Hepatocyte (in vitro differentiated cells): ENCODE data around the gene BCKDHB. TPM values are rescaled to one million over a fixed set of nuclear protein-coding genes. Genes with fewer than 3 reads are reported as not detected.

ENCODE experiments used
- DNase-seq: peaks from one replicate; pipeline ENCODE4 v3.0.0-alpha.2; 2016; ENCODE audit warnings: low spot score
- H2AFZ ChIP-seq: fragments of 200-600 bp; sonication (generic); 2 replicates; pipeline ENCODE4 v1.6.0; 2016; ENCODE audit warnings: antibody characterized with exemption, mild to moderate bottlenecking
- H3K27ac ChIP-seq: fragments of 200-600 bp; sonication (generic); 2 replicates; pipeline ENCODE4 v1.5.1; 2016; ENCODE audit warnings: mild to moderate bottlenecking
- H3K27me3 ChIP-seq: fragments of 200-600 bp; sonication (generic); 2 replicates; pipeline ENCODE4 v1.6.1; 2016
- H3K36me3 ChIP-seq: fragments of 200-600 bp; sonication (generic); replicated peaks from 2 replicates; pipeline ENCODE4 v1.5.1; 2016; ENCODE audit warnings: low read depth; ENCODE audit not compliant: insufficient read depth
- H3K4me1 ChIP-seq: fragments of 200-600 bp; sonication (generic); 2 replicates; pipeline ENCODE4 v1.5.1; 2016; ENCODE audit warnings: mild to moderate bottlenecking, moderate library complexity; ENCODE audit not compliant: insufficient read depth
- H3K4me2 ChIP-seq: fragments of 200-600 bp; sonication (generic); 2 replicates; pipeline ENCODE4 v1.6.0; 2016
- H3K4me3 ChIP-seq: fragments of 200-600 bp; sonication (generic); 2 replicates; pipeline ENCODE4 v1.5.1; 2016; ENCODE audit warnings: mild to moderate bottlenecking
- H3K79me2 ChIP-seq: fragments of 200-600 bp; sonication (generic); 2 replicates; pipeline ENCODE4 v1.6.0; 2017; ENCODE audit warnings: mild to moderate bottlenecking
- H3K9me2 ChIP-seq: fragments of 200-600 bp; sonication (generic); replicated peaks from 2 replicates; pipeline ENCODE4 v1.6.0; 2017; ENCODE audit warnings: mild to moderate bottlenecking; ENCODE audit not compliant: insufficient read depth
- H3K9me3 ChIP-seq: fragments of 200-600 bp; sonication (generic); 2 replicates; pipeline ENCODE4 v1.5.1; 2016; ENCODE audit warnings: low read depth, mild to moderate bottlenecking
- H4K20me1 ChIP-seq: fragments of 200-600 bp; sonication (generic); 2 replicates; pipeline ENCODE4 v1.6.0; 2016; ENCODE audit warnings: mild to moderate bottlenecking; ENCODE audit not compliant: insufficient read depth, poor library complexity, severe bottlenecking
- CTCF ChIP-seq: fragments of 200-600 bp; sonication (generic); IDR thresholded peaks from 2 replicates; pipeline ENCODE4 v1.5.1; 2016; ENCODE audit warnings: antibody characterized with exemption, mild to moderate bottlenecking; ENCODE audit not compliant: poor library complexity
- EZH2 ChIP-seq: fragments of 200-600 bp; sonication (generic); IDR thresholded peaks from 2 replicates; pipeline ENCODE4 v1.6.1; 2016; ENCODE audit warnings: antibody characterized with exemption, mild to moderate bottlenecking, borderline replicate concordance
- EZH2phosphoT487 ChIP-seq: fragments of 200-600 bp; sonication (generic); IDR thresholded peaks from one replicate; pipeline ENCODE4 v1.6.1; 2018; ENCODE audit warnings: antibody characterized with exemption, mild to moderate bottlenecking, low read depth, moderate library complexity; ENCODE audit not compliant: unreplicated experiment, severe bottlenecking
- WGBS: methylation state at CpG from one replicate; pipeline ENCODE4 v1.1.6; 2016; ENCODE audit warnings: low lambda C conversion rate; ENCODE audit errors: missing lambda C conversion rate; 5-methylcytosine and 5-hydroxymethylcytosine counted together
- polyA plus RNA-seq: library from polyadenylated mRNA; unstranded; fragments of >200 nt; fragmentation: Nextera tagmentation; extraction: Ambion mirVana; gene quantifications from 2 replicates; pipeline ENCODE4 v1.2.1, GENCODE V29; 2016
- total RNA-seq: library from RNA; depleted of rRNA; stranded (reverse); fragments of >200 nt; gene quantifications from 2 replicates; pipeline ENCODE4 v1.2.3, GENCODE V29; 2014

Gene BCKDHB
- total and polyA plus RNA-seq, 2 experiments from 2014 or later, result 28.7 to 32.0 TPM

- WGBS, result 89% methylated on average over 10 of the region's 10 CpGs
- no peak overlapping the region for H3K4me2 ChIP-seq
- no peak for TF ChIP-seq EZH2
- no peak for TF ChIP-seq EZH2phosphoT487
- no peak for TF ChIP-seq CTCF
- no peak for DNase-seq
- no peaks in the 10 kb centered on the region for H3K79me2 ChIP-seq
- no peaks in the 10 kb centered on the region for H3K9me2 ChIP-seq
- no peaks in the 10 kb centered on the region for H3K4me1 ChIP-seq
- H2AFZ ChIP-seq, result no peak overlapping the region
- no peak overlapping the region for H3K4me3 ChIP-seq
- H3K9me3 ChIP-seq, result no peaks in the 10 kb centered on the region
- H3K27me3 ChIP-seq, result no peaks in the 10 kb centered on the region
- no peak overlapping the region for H3K27ac ChIP-seq
- no peaks in the 10 kb centered on the region for H3K36me3 ChIP-seq
- H4K20me1 ChIP-seq, result no peaks in the 10 kb centered on the region
Observed at GRCh38 chr6:80268865-80269730, 162.6 kb downstream of the BCKDHB start.

GRCh38 chr6:80271074-80271473, 164.6 kb downstream of the BCKDHB start:
- Histone ChIP-seq H3K9me2 (no peaks in the 10 kb centered on the region), H3K4me1 (no peaks in the 10 kb centered on the region), H3K79me2 (no peaks in the 10 kb centered on the region), H3K36me3 (no peaks in the 10 kb centered on the region), H2AFZ (no peak overlapping the region), H3K4me2 (no peak overlapping the region), H3K27me3 (no peaks in the 10 kb centered on the region), H3K4me3 (no peak overlapping the region), H3K9me3 (no peaks in the 10 kb centered on the region), H3K27ac (no peak overlapping the region), H4K20me1 (no peaks in the 10 kb centered on the region)
- 100% methylated on average over 2 of the region's 2 CpGs for WGBS
- TF ChIP-seq CTCF (no peak), EZH2phosphoT487 (no peak)
- no peak for DNase-seq

GRCh38 chr6:80272988-80273387, 166.5 kb downstream of the BCKDHB start:
- Histone ChIP-seq H4K20me1 (no peaks in the 10 kb centered on the region), H3K79me2 (no peaks in the 10 kb centered on the region), H3K4me1 (no peaks in the 10 kb centered on the region), H2AFZ (no peak overlapping the region), H3K9me3 (no peaks in the 10 kb centered on the region), H3K27ac (no peak overlapping the region), H3K36me3 (no peaks in the 10 kb centered on the region), H3K27me3 (no peaks in the 10 kb centered on the region), H3K9me2 (no peaks in the 10 kb centered on the region), H3K4me3 (no peak overlapping the region), H3K4me2 (no peak overlapping the region)
- DNase-seq, result no peak
- no peak for TF ChIP-seq EZH2
- no peak for TF ChIP-seq CTCF
- TF ChIP-seq EZH2phosphoT487, result no peak
- 93% methylated on average over 4 of the region's 4 CpGs for WGBS

GRCh38 chr6:80276861-80277260, 170.4 kb downstream of the BCKDHB start:
- no peaks in the 10 kb centered on the region for H3K79me2 ChIP-seq
- H3K4me1 ChIP-seq, result no peaks in the 10 kb centered on the region
- no peaks in the 10 kb centered on the region for H3K9me2 ChIP-seq
- H3K36me3 ChIP-seq, result no peaks in the 10 kb centered on the region
- no peak overlapping the region for H2AFZ ChIP-seq
- H3K27me3 ChIP-seq, result no peaks in the 10 kb centered on the region
- no peak overlapping the region for H3K4me2 ChIP-seq
- TF ChIP-seq EZH2phosphoT487 (no peak), CTCF (no peak), EZH2 (no peak)
- no peak for DNase-seq
- no peaks in the 10 kb centered on the region for H3K9me3 ChIP-seq
- no peak overlapping the region for H3K4me3 ChIP-seq
- no peaks in the 10 kb centered on the region for H4K20me1 ChIP-seq
- H3K27ac ChIP-seq, result no peak overlapping the region
- 67% methylated on average over 2 of the region's 2 CpGs for WGBS
